Endothelial cell of umbilical vein (primary cell): ENCODE measurements around the gene MMP11. TPM values are rescaled to one million over a fixed set of nuclear protein-coding genes. Genes with fewer than 3 reads are reported as not detected.

Source experiments
- BruUV-seq: library from RNA; stranded (reverse); fragments of 400-500 nt; replicated peaks from 2 replicates; lab custom pipeline; 2021; lab: Mats Ljungman, UMichigan
- CTCF ChIA-PET: fragments of 300-600, 350-600 bp; sonication (Branson Sonifier 250); formaldehyde crosslinking; loops from one replicate; lab custom pipeline; 2021; ENCODE audit warnings: antibody characterized with exemption, inconsistent platforms; lab: Charles Lee
- POLR2A ChIA-PET: fragments of 300-600, 350-600 bp; sonication (Branson Sonifier 250); formaldehyde crosslinking; loops from one replicate; lab custom pipeline; 2021; ENCODE audit warnings: antibody characterized with exemption, inconsistent platforms; lab: Charles Lee
- DNase-seq: peaks from one replicate; pipeline ENCODE4 v3.0.0-alpha.2; 2011; ENCODE audit warnings: low read depth, low spot score
- FAIRE-seq: peaks from 2 replicates; lab custom pipeline; 2011; peaks lifted over from hg19 to GRCh38; lab: Jason Lieb, UNC
- H2AFZ ChIP-seq: 2 replicates; pipeline ENCODE4 v1.6.0; 2012; ENCODE audit warnings: low read depth, low read length, control low read depth, inconsistent platforms
- H3K27ac ChIP-seq: 2 replicates; pipeline ENCODE4 v1.5.1; 2011; ENCODE audit warnings: low read depth, mild to moderate bottlenecking, control low read depth, low read length, moderate library complexity; ENCODE audit not compliant: insufficient read depth
- H3K27me3 ChIP-seq, 2 experiments: 2 replicates each; pipeline versions ENCODE4 v1.6.0 to v1.6.1; 2011; ENCODE audit warnings: low read length in 2 of 2, mixed read lengths in 1 of 2; ENCODE audit not compliant: control insufficient read depth in 2 of 2, insufficient read depth in 2 of 2
- H3K36me3 ChIP-seq, 2 experiments: 2 replicates in 1 of 2; 3 replicates in 1 of 2; pipeline ENCODE4 v1.5.1; 2011; ENCODE audit warnings: low read length in 2 of 2, mild to moderate bottlenecking in 1 of 2, moderate library complexity in 1 of 2; ENCODE audit not compliant: control insufficient read depth in 2 of 2, insufficient read depth in 2 of 2; ENCODE audit errors: extremely low read depth in 1 of 2
- H3K4me1 ChIP-seq: 3 replicates; pipeline ENCODE4 v1.5.1; 2011; ENCODE audit warnings: mild to moderate bottlenecking, low read length; ENCODE audit not compliant: control insufficient read depth, insufficient read depth; ENCODE audit errors: extremely low read depth
- H3K4me2 ChIP-seq: 2 replicates; pipeline ENCODE4 v1.6.1; 2011; ENCODE audit warnings: low read length, control low read depth, mixed read lengths; ENCODE audit not compliant: insufficient read depth
- H3K4me3 ChIP-seq, 3 experiments: fragments of 200-600 bp in 1 of 3; sonication (generic), shearing (Covaris generic) in 1 of 3; replicated peaks in 1 of 3; 2 replicates each; pipeline ENCODE4 v1.5.1; 2011 to 2016; ENCODE audit warnings: control low read depth in 3 of 3, low read length in 3 of 3, mild to moderate bottlenecking in 2 of 3, inconsistent platforms in 1 of 3, low read depth in 1 of 3, moderate library complexity in 1 of 3; ENCODE audit not compliant: insufficient read depth in 1 of 3
- H3K79me2 ChIP-seq: 2 replicates; pipeline ENCODE4 v1.6.0; 2012; ENCODE audit warnings: low read length, inconsistent platforms; ENCODE audit not compliant: control insufficient read depth, insufficient read depth
- H3K9ac ChIP-seq: replicated peaks from 2 replicates; pipeline ENCODE3; 2011; ENCODE audit warnings: low read length, control low read depth; ENCODE audit not compliant: insufficient read depth; ENCODE audit errors: extremely low read depth
- H3K9me1 ChIP-seq: replicated peaks from 3 replicates; pipeline ENCODE4 v1.6.0; 2011; ENCODE audit warnings: mild to moderate bottlenecking, low read length; ENCODE audit not compliant: control insufficient read depth, insufficient read depth; ENCODE audit errors: extremely low read depth
- H3K9me3 ChIP-seq: replicated peaks from 2 replicates; pipeline ENCODE4 v1.5.1; 2012; ENCODE audit warnings: low read length, inconsistent platforms; ENCODE audit not compliant: control insufficient read depth, insufficient read depth
- H4K20me1 ChIP-seq: replicated peaks from 2 replicates; pipeline ENCODE3; 2011; ENCODE audit warnings: mild to moderate bottlenecking, low read length; ENCODE audit not compliant: control insufficient read depth, insufficient read depth; ENCODE audit errors: extremely low read depth
- EZH2 ChIP-seq: IDR thresholded peaks from 2 replicates; pipeline ENCODE4 v1.6.1; 2012; ENCODE audit warnings: borderline replicate concordance, low read depth, mild to moderate bottlenecking, moderate library complexity, low read length, inconsistent platforms; ENCODE audit not compliant: severe bottlenecking
- FOS ChIP-seq: IDR thresholded peaks from 2 replicates; pipeline ENCODE4 v1.6.1; 2011; ENCODE audit warnings: mild to moderate bottlenecking, low read length, moderate library complexity, borderline replicate concordance; ENCODE audit not compliant: insufficient read depth
- GATA2 ChIP-seq: IDR thresholded peaks from 2 replicates; pipeline ENCODE4 v1.7.0; 2011; ENCODE audit warnings: low read depth, mild to moderate bottlenecking, moderate library complexity, mixed read lengths, low read length; ENCODE audit not compliant: insufficient read length, insufficient read depth
- JUN ChIP-seq: IDR thresholded peaks from 2 replicates; pipeline ENCODE4 v1.6.1; 2011; ENCODE audit warnings: borderline replicate concordance, low read depth; ENCODE audit not compliant: insufficient read length, insufficient read depth
- MYC ChIP-seq: IDR thresholded peaks from one replicate; pipeline ENCODE4 v1.6.1; 2011; ENCODE audit warnings: mild to moderate bottlenecking, low read depth, low read length
- POLR2A ChIP-seq: IDR thresholded peaks from 2 replicates; pipeline ENCODE4 v1.6.1; 2012; ENCODE audit warnings: low read depth, mild to moderate bottlenecking, control low read depth, low read length
- POLR2AphosphoS5 ChIP-seq: IDR thresholded peaks from 2 replicates; pipeline ENCODE4 v1.6.1; 2012; ENCODE audit warnings: low read depth, mild to moderate bottlenecking, control low read depth, low read length, moderate library complexity; ENCODE audit not compliant: insufficient read depth
- dilution Hi-C: fragments of 300-500 bp; cut with MboI; formaldehyde crosslinking; loops from one replicate; pipeline ENCODE4 v1.15.0; 2019; ENCODE audit warnings: low sequenced_read_pairs; ENCODE audit not compliant: extremely low pct_ligation_motif_present
- intact Hi-C: fragments of 100-400 bp; cut with micrococcal nuclease; formaldehyde crosslinking; loops from one replicate; pipeline ENCODE4 v1.10.0; 2022
- polyA plus RNA-seq, 4 experiments: library from polyadenylated mRNA; depleted of rRNA in 3 of 4; stranded (reverse) in 3 of 4; unstranded in 1 of 4; fragments of >200 nt; gene quantifications; 2 replicates each; pipeline versions ENCODE4 v1.2.1 to v1.2.3, GENCODE V29; 2011 to 2012; ENCODE audit warnings: missing spikeins in 1 of 4
- total RNA-seq: library from RNA; stranded (reverse); gene quantifications from 2 replicates; pipeline ENCODE4 v1.2.3, GENCODE V29; 2021
- TF ChIP-seq, protein P1 (sequence below): IDR thresholded peaks from 2 replicates; pipeline ENCODE4 v1.6.1; 2011; ENCODE audit not compliant: insufficient read depth, insufficient read length
- TF ChIP-seq, protein P2 (sequence below), 2 donors: IDR thresholded peaks; 1 replicate in 1 of 2; 2 replicates in 1 of 2; pipeline ENCODE4 v1.5.1; 2011; ENCODE audit warnings: low read length in 2 of 2, mild to moderate bottlenecking in 2 of 2, moderate library complexity in 2 of 2, control low read depth in 1 of 2, inconsistent platforms in 1 of 2, low read depth in 1 of 2; ENCODE audit not compliant: insufficient read depth in 1 of 2; ENCODE audit errors: extremely low read depth in 1 of 2

The MMP11 gene
- total and polyA plus RNA-seq, 2 donors (not counting 3 experiments of a cell fraction or from before 2014, with no cell fraction given), result 10.3 to 16.9 TPM

DNA sequence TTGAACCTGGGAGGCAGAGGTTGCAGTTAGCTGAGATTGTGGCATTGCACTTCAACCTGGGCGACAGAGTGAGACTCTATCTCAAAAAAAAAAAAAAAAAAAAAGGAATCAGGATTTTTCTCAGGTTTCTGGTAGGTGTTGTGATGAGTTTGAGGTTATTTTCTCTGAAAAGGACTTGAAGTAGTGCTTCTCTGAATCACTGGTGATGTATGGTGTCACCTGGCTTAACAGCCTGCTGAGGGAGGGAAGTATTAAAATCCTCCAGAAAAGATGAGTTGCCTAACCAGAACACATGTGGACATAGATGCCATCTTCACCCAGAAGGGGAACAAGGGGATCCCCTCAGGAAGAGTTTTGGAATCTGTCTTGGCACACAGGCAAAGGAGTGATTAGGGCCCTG, 34.2 kb downstream of the MMP11 start:
- H3K9me3 ChIP-seq, result no peaks in the 10 kb centered on the region
- peaks cover 12 to 28% of the 10 kb centered on the region in 2 experiments for H3K36me3 ChIP-seq
- H3K9me1 ChIP-seq, result no peaks in the 10 kb centered on the region
- DNase-seq, result no peak
- no TSS peak for BruUV-seq
- H3K79me2 ChIP-seq, result no peaks in the 10 kb centered on the region
- no peak for TF ChIP-seq MYC
- TF ChIP-seq FOS, result no peak
- no peak for TF ChIP-seq POLR2AphosphoS5
- TF ChIP-seq, protein P1, sequence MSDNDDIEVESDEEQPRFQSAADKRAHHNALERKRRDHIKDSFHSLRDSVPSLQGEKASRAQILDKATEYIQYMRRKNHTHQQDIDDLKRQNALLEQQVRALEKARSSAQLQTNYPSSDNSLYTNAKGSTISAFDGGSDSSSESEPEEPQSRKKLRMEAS, result no peak
- TF ChIP-seq JUN, result no peak
- TF ChIP-seq GATA2, result no peak
- intact Hi-C loops, result no loop called here
- POLR2A ChIA-PET, result no interaction called here
- no peak overlapping the region for H3K4me3 ChIP-seq
- CTCF ChIA-PET, result interaction anchor here (1.1 kb wide), 1 partner anchor 45 kb away, joined by 3 read pairs; no protein-coding TSS in a partner anchor
- no peak overlapping the region for H3K9ac ChIP-seq
- no peaks in the 10 kb centered on the region for H4K20me1 ChIP-seq
- no peaks in the 10 kb centered on the region for H3K27me3 ChIP-seq
- no peaks in the 10 kb centered on the region for H3K4me1 ChIP-seq
- FAIRE-seq, result no peak
- dilution Hi-C loops, result no loop called here
- H3K4me2 ChIP-seq, result no peak overlapping the region
- H3K27ac ChIP-seq, result no peak overlapping the region
- no peak overlapping the region for H2AFZ ChIP-seq

DNA sequence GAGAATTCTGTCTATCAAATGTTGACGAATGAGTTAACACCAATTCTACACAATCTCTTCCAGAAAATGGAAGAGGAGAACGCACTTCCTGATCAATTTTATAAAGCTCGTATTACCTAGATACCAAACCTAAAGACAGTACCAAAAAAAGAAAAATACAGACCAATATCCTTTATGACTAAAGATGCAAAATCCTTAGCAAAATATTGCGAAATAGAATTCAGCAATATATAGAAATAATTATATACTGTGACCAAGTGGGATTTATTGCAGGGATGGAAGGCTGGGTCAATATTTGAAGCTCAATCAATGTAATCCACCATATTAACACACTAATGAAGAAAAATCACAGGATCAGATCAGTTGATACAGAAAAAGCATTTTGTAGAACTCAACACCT, 39.7 kb downstream of the MMP11 start:
- TF ChIP-seq POLR2A, result no peak
- no peak for TF ChIP-seq FOS
- TF ChIP-seq, protein P1, result no peak
- TF ChIP-seq POLR2AphosphoS5, result no peak
- TF ChIP-seq GATA2, result no peak
- TF ChIP-seq JUN, result no peak
- TF ChIP-seq MYC, result no peak
- TF ChIP-seq, protein P2, sequence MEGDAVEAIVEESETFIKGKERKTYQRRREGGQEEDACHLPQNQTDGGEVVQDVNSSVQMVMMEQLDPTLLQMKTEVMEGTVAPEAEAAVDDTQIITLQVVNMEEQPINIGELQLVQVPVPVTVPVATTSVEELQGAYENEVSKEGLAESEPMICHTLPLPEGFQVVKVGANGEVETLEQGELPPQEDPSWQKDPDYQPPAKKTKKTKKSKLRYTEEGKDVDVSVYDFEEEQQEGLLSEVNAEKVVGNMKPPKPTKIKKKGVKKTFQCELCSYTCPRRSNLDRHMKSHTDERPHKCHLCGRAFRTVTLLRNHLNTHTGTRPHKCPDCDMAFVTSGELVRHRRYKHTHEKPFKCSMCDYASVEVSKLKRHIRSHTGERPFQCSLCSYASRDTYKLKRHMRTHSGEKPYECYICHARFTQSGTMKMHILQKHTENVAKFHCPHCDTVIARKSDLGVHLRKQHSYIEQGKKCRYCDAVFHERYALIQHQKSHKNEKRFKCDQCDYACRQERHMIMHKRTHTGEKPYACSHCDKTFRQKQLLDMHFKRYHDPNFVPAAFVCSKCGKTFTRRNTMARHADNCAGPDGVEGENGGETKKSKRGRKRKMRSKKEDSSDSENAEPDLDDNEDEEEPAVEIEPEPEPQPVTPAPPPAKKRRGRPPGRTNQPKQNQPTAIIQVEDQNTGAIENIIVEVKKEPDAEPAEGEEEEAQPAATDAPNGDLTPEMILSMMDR (IDR thresholded peaks at IDR 0.05; ENCODE audit: extremely low read depth in 1 of 2, insufficient read depth in 1 of 2, low read depth in 1 of 2, low read length in 2 of 2), result no peak
- no peak for TF ChIP-seq EZH2
- H3K9me3 ChIP-seq, result no peaks in the 10 kb centered on the region
- DNase-seq (no peak), FAIRE-seq (no peak)
- H3K9me1 ChIP-seq, result no peaks in the 10 kb centered on the region
- H3K27ac ChIP-seq, result no peak overlapping the region
- intact Hi-C loops, result no loop called here
- CTCF ChIA-PET, result interaction anchor here (0.6 to 2.0 kb wide), 3 partner anchors 17 to 43 kb away, joined by 3 to 10 read pairs (median 4); no protein-coding TSS in a partner anchor
- no TSS peak for BruUV-seq
- no peaks in the 10 kb centered on the region for H3K79me2 ChIP-seq
- dilution Hi-C loops, result no loop called here
- H3K4me1 ChIP-seq, result no peaks in the 10 kb centered on the region
- POLR2A ChIA-PET, result no interaction called here
- no peaks in the 10 kb centered on the region for H3K27me3 ChIP-seq
- H3K4me2 ChIP-seq, result no peak overlapping the region
- H2AFZ ChIP-seq, result no peak overlapping the region
- H3K9ac ChIP-seq, result no peak overlapping the region
- H4K20me1 ChIP-seq, result no peaks in the 10 kb centered on the region
- peaks cover 9 to 17% of the 10 kb centered on the region in 2 experiments for H3K36me3 ChIP-seq
- no peak overlapping the region for H3K4me3 ChIP-seq
